LNCaP clone FGC (cell line): ENCODE data around the gene CFAP74.
"Not testable (repeated sequence)": the region's sequence is repeated elsewhere in the genome, so short reads cannot be mapped to it uniquely, and the experiment has no call there.

Experiments
- DNase-seq: peaks from one replicate; pipeline ENCODE4 v3.0.0-alpha.2; 2011; ENCODE audit warnings: low read depth
- H3K4me3 ChIP-seq: 2 replicates; pipeline ENCODE4 v1.5.1; 2011; ENCODE audit warnings: mild to moderate bottlenecking, low read depth, low read length, control low read depth
- TF ChIP-seq, protein P1 (sequence below): IDR thresholded peaks from 2 replicates; pipeline ENCODE4 v1.5.1; 2012; ENCODE audit warnings: mild to moderate bottlenecking; ENCODE audit not compliant: control insufficient read depth, insufficient read depth; ENCODE audit errors: extremely low read depth

Gene CFAP74

GRCh38 chr1:1939296-1940122 is 64.1 kb downstream of the CFAP74 start:
- H3K4me3 ChIP-seq = no peak overlapping the region
- no peak for DNase-seq
- TF ChIP-seq, protein P1, sequence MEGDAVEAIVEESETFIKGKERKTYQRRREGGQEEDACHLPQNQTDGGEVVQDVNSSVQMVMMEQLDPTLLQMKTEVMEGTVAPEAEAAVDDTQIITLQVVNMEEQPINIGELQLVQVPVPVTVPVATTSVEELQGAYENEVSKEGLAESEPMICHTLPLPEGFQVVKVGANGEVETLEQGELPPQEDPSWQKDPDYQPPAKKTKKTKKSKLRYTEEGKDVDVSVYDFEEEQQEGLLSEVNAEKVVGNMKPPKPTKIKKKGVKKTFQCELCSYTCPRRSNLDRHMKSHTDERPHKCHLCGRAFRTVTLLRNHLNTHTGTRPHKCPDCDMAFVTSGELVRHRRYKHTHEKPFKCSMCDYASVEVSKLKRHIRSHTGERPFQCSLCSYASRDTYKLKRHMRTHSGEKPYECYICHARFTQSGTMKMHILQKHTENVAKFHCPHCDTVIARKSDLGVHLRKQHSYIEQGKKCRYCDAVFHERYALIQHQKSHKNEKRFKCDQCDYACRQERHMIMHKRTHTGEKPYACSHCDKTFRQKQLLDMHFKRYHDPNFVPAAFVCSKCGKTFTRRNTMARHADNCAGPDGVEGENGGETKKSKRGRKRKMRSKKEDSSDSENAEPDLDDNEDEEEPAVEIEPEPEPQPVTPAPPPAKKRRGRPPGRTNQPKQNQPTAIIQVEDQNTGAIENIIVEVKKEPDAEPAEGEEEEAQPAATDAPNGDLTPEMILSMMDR = no peak

GRCh38 chr1:1938613-1939295 is 64.8 kb downstream of the CFAP74 start:
- TF ChIP-seq, protein P1 = no peak
- DNase-seq = no peak

GRCh38 chr1:1938276-1938573 is 65.4 kb downstream of the CFAP74 start:
- H3K4me3 ChIP-seq = no peak overlapping the region
- DNase-seq = no peak
- TF ChIP-seq, protein P1 = no peak

More at GRCh38 chr1:1938613-1939295, 64.8 kb downstream of the CFAP74 start:
- H3K4me3 ChIP-seq = no peak overlapping the region

DNA sequence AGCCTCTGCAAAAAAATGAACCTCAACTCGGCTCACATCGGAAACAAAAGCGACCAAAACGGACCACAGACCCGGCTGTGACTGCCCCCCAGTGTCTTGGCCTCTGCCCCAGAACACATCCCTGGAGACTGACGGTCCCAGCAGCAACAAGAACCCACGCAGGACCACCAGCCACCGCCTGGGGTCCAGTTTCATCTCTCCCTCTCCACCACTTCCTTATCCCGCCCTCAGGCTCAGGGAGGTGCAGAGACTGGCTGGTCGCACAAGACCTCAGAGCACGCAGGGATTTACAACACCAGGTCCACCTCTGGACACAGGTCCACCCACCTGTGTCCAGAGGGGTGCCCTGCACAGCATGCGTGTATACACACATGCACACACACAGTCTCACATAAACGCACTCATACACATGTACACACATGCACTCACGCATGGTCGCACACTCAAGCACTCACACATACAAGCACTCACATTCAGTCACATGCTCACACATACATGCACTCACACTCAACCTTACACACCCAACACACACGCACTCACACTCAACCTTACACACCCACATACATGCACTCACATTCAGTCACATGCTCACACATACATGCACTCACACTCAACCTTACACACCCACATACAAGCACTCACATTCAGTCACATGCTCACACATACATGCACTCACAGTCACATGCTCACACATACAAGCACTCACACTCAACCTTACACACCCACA is 65.9 kb downstream of the CFAP74 start:
- no peak overlapping the region for H3K4me3 ChIP-seq
- TF ChIP-seq, protein P1 = no peak
- no peak for DNase-seq

- DNase-seq = no peak
- TF ChIP-seq, protein P1 = no peak
- H3K4me3 ChIP-seq = no peak overlapping the region
Observed at GRCh38 chr1:1937061-1937460, 66.5 kb downstream of the CFAP74 start.

- not testable (repeated sequence) for DNase-seq, H3K4me3 ChIP-seq
Observed at GRCh38 chr1:1934848-1935247, 68.7 kb downstream of the CFAP74 start.
